ENCODE measurements around the gene SRSF9. TPM values are rescaled to one million over a fixed set of nuclear protein-coding genes. Genes with fewer than 3 reads are reported as not detected.
"Not testable (repeated sequence)": the region's sequence is repeated elsewhere in the genome, so short reads cannot be mapped to it uniquely, and the experiment has no call there.

Gene SRSF9
- total RNA-seq, 4 donors from 2014 or later, result 64.5 to 107 (median 79.9) TPM

GRCh38 chr12:120455302-120455701 lies 14.2 kb downstream of the SRSF9 start:
- intact Hi-C loops (cut with DNase I), result no loop called here
- no peak for TF ChIP-seq CTCF (IDR thresholded peaks at IDR 0.05)
- TF ChIP-seq POLR2A (IDR thresholded peaks at IDR 0.05), result no peak
- Histone ChIP-seq H3K4me3 (replicated peaks in 1 of 3) (no peak overlapping the region), H3K36me3 (peaks cover 24 to 26% of the 10 kb centered on the region in 2 donors), H3K27ac (no peak overlapping the region), H3K27me3 (no peaks in the 10 kb centered on the region), H3K9me3 (no peaks in the 10 kb centered on the region), H3K4me1 (no peaks in the 10 kb centered on the region)
- 79 to 82% methylated on average over 7 of the region's 7 CpGs for WGBS, 2 donors
- DNase-seq, result no peak

DNA sequence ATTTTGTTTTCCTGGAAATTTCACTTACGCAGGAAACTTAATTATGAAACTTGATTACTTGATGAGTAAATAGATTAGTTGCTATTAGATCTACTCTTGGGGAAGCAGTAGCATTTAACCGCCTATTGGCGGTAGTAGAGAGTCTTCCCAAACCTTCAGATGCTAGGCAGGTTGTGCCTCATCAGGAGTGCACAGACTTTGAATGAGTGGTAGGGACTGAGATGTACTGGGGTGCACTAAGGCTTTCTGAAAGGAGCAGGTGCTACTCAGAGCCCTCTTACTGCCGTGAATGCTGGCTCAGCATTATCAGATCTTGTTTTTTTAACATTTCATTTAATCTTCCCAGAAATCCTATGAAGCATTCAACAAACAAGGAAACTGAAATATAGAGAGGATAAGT lies 15.6 kb downstream of the SRSF9 start:
- no peak for DNase-seq
- H3K9me3 ChIP-seq, result no peaks in the 10 kb centered on the region
- H3K27me3 ChIP-seq, result no peaks in the 10 kb centered on the region
- peaks cover 12 to 14% of the 10 kb centered on the region in 2 donors for H3K36me3 ChIP-seq
- H3K27ac ChIP-seq, result no peak overlapping the region
- no peak for TF ChIP-seq POLR2A (IDR thresholded peaks at IDR 0.05)
- peak in 5 of 6 experiments; percentile 4 to 58 (median 36) for TF ChIP-seq CTCF (IDR thresholded peaks at IDR 0.05)
- no peaks in the 10 kb centered on the region for H3K4me1 ChIP-seq
- no peak overlapping the region for H3K4me3 ChIP-seq (replicated peaks in 1 of 3)
- intact Hi-C loops (cut with DNase I), result no loop called here
- 71 to 81% methylated on average over 4 of the region's 4 CpGs for WGBS, 2 donors

GRCh38 chr12:120453060-120453750 lies 16.3 kb downstream of the SRSF9 start:
- Histone ChIP-seq H3K36me3 (peaks cover 6 to 7% of the 10 kb centered on the region in 2 donors), H3K27me3 (no peaks in the 10 kb centered on the region), H3K4me1 (no peaks in the 10 kb centered on the region), H3K4me3 (replicated peaks in 1 of 3) (no peak overlapping the region), H3K9me3 (no peaks in the 10 kb centered on the region), H3K27ac (no peak overlapping the region)
- TF ChIP-seq CTCF (IDR thresholded peaks at IDR 0.05) (no peak), POLR2A (IDR thresholded peaks at IDR 0.05) (no peak)
- DNase-seq, result no peak
- WGBS, 2 donors, result 92 to 94% methylated on average over 3 of the region's 3 CpGs
- intact Hi-C loops (cut with DNase I), result no loop called here

GRCh38 chr12:120452524-120452923 lies 17.0 kb downstream of the SRSF9 start:
- DNase-seq; H3K27ac ChIP-seq; intact Hi-C loops (cut with DNase I); H3K4me1 ChIP-seq; H3K9me3 ChIP-seq; H3K36me3 ChIP-seq; H3K4me3 ChIP-seq (replicated peaks in 1 of 3); H3K27me3 ChIP-seq: not testable (repeated sequence)
- WGBS, 2 donors, result 93% methylated on average over 5 of the region's 5 CpGs

GRCh38 chr12:120447992-120448391 lies 21.6 kb downstream of the SRSF9 start:
- H3K4me1 ChIP-seq, result peaks cover 14 to 16% of the 10 kb centered on the region in 2 donors
- H3K27me3 ChIP-seq, result no peaks in the 10 kb centered on the region
- no peak overlapping the region for H3K27ac ChIP-seq
- peaks cover 13 to 14% of the 10 kb centered on the region in 2 donors for H3K36me3 ChIP-seq
- H3K9me3 ChIP-seq, result no peaks in the 10 kb centered on the region
- TF ChIP-seq CTCF (IDR thresholded peaks at IDR 0.05), result no peak
- TF ChIP-seq POLR2A (IDR thresholded peaks at IDR 0.05), result no peak
- no peak overlapping the region for H3K4me3 ChIP-seq (replicated peaks in 1 of 3)
- WGBS, 2 donors, result 95 to 98% methylated on average over 4 of the region's 4 CpGs
- no peak for DNase-seq
- intact Hi-C loops (cut with DNase I), result no loop called here

DNA sequence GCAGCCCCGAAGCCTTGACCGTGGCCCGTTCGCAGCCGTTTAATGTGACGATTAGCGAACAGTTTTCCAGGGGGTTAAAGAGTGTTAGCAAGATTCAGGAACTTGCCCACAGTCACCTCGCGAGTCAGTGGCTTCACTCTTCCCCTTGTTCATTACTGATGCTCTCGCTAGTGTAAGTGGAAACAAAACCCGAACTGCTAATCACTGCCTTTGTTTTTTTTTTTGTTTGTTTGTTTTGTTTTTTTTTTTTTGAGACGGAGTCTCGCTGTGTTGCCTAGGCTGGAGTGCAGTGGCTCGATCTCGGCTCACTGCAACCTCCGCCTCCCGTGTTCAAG lies 22.7 kb downstream of the SRSF9 start:
- H3K9me3 ChIP-seq; H3K27me3 ChIP-seq; DNase-seq; intact Hi-C loops (cut with DNase I): not testable (repeated sequence)
- Histone ChIP-seq H3K36me3 (peaks cover 13 to 16% of the 10 kb centered on the region in 2 donors), H3K27ac (peak overlapping the region; percentile 86 to 90 (median 88)), H3K4me1 (peaks cover 14 to 16% of the 10 kb centered on the region in 2 donors), H3K4me3 (replicated peaks in 1 of 3) (peak overlapping the region; percentile 83 to 89 (median 87))
- WGBS, 2 donors, result 6 to 7% methylated on average over 17 of the region's 17 CpGs
